ENCODE results near the gene AKAP7. TPM values are rescaled to one million over a fixed set of nuclear protein-coding genes. Genes with fewer than 3 reads are reported as not detected.

AKAP7 gene
- total RNA-seq, 1 donor from 2014 or later = 8.4 TPM

GRCh38 chr6:131197716-131198115 is 62.4 kb downstream of the AKAP7 start:
- DNase-seq (ENCODE audit: low spot score) (no peak), ATAC-seq (no peak)

- no peak for DNase-seq (ENCODE audit: low spot score)
- ATAC-seq = peak; percentile 91
These were observed 64.5 kb downstream of the AKAP7 start for GRCh38 chr6:131199568-131200272.

- DNase-seq (ENCODE audit: low spot score) = no peak
- ATAC-seq = no peak
These were observed 70.4 kb downstream of the AKAP7 start for GRCh38 chr6:131205481-131206244.

GRCh38 chr6:131206463-131207251 is 71.4 kb downstream of the AKAP7 start:
- ATAC-seq (peak; percentile 24), DNase-seq (ENCODE audit: low spot score) (no peak)

- ATAC-seq (no peak), DNase-seq (ENCODE audit: low spot score) (no peak)
These were observed 73.5 kb downstream of the AKAP7 start for GRCh38 chr6:131208787-131209186.

- DNase-seq (ENCODE audit: low spot score) (no peak), ATAC-seq (no peak)
These were observed 75.2 kb downstream of the AKAP7 start for GRCh38 chr6:131210469-131210868.

- ATAC-seq = no peak
- DNase-seq (ENCODE audit: low spot score) = no peak
These were observed 76.8 kb downstream of the AKAP7 start for GRCh38 chr6:131212024-131212423.

GRCh38 chr6:131212913-131213312 is 77.6 kb downstream of the AKAP7 start:
- DNase-seq (ENCODE audit: low spot score) = no peak
- no peak for ATAC-seq

- ATAC-seq (no peak), DNase-seq (ENCODE audit: low spot score) (no peak)
These were observed 78.3 kb downstream of the AKAP7 start for GRCh38 chr6:131213501-131213990.

GRCh38 chr6:131215219-131215618 is 80.0 kb downstream of the AKAP7 start:
- DNase-seq (ENCODE audit: low spot score) (no peak), ATAC-seq (no peak)

- ATAC-seq = peak; percentile 86
- no peak for DNase-seq (ENCODE audit: low spot score)
These were observed 81.0 kb downstream of the AKAP7 start for GRCh38 chr6:131216246-131216645.

GRCh38 chr6:131222773-131223172 is 87.5 kb downstream of the AKAP7 start:
- ATAC-seq (no peak), DNase-seq (ENCODE audit: low spot score) (no peak)

- no peak for ATAC-seq
- DNase-seq (ENCODE audit: low spot score) = no peak
These were observed 88.1 kb downstream of the AKAP7 start for GRCh38 chr6:131223416-131223815.

- no peak for ATAC-seq
These were observed 89.9 kb downstream of the AKAP7 start for GRCh38 chr6:131225127-131225526.

GRCh38 chr6:131225959-131226358 is 90.7 kb downstream of the AKAP7 start:
- ATAC-seq = peak; percentile 29

More at GRCh38 chr6:131225127-131225526, 89.9 kb downstream of the AKAP7 start:
- DNase-seq (ENCODE audit: low spot score) = no peak

GRCh38 chr6:131226459-131227157 is 91.3 kb downstream of the AKAP7 start:
- no peak for ATAC-seq
- DNase-seq (ENCODE audit: low spot score) = no peak

More at GRCh38 chr6:131225959-131226358, 90.7 kb downstream of the AKAP7 start:
- no peak for DNase-seq (ENCODE audit: low spot score)

- ATAC-seq (no peak), DNase-seq (ENCODE audit: low spot score) (no peak)
These were observed 91.9 kb downstream of the AKAP7 start for GRCh38 chr6:131227158-131227543.

- DNase-seq (ENCODE audit: low spot score) (no peak), ATAC-seq (no peak)
These were observed 95.8 kb downstream of the AKAP7 start for GRCh38 chr6:131231103-131231502.

- no peak for DNase-seq (ENCODE audit: low spot score)
- no peak for ATAC-seq
These were observed 96.6 kb downstream of the AKAP7 start for GRCh38 chr6:131231891-131232290.

GRCh38 chr6:131244942-131245341 is 109.7 kb downstream of the AKAP7 start:
- ATAC-seq (no peak), DNase-seq (ENCODE audit: low spot score) (no peak)

- peak; percentile 98 for ATAC-seq
- DNase-seq (ENCODE audit: low spot score) = peak; percentile 52
These were observed 114.9 kb downstream of the AKAP7 start for GRCh38 chr6:131250122-131250521.

All from left lobe of liver (tissue), 2 donors.